Raji (cell line): ENCODE results near the gene PDE6A.

Experiments used
- POLR2A ChIP-seq: IDR thresholded peaks from 2 replicates; pipeline ENCODE4 v1.6.1; 2011; ENCODE audit warnings: low read depth, low read length, control low read depth; ENCODE audit not compliant: insufficient read depth

PDE6A gene

DNA sequence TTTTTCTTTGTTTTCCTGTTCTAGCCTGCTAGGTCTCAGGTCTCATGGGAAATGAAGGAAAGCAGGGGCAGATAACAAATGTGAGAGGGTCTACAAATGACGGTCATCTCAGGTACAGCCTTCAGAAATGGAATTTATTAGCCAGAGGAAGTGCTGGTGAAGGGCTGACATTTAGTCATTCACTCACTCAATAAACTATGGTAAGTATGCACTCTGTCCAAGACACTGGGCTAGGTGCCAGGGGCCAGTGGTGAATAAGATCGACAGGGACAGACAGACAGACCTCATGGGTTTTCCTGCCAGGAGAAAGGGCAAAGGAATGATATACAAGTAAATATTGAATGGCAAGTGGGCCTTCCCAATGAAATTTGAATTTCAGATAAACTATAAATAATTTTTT is 6.3 kb downstream of the PDE6A start:
- TF ChIP-seq POLR2A = no peak

DNA sequence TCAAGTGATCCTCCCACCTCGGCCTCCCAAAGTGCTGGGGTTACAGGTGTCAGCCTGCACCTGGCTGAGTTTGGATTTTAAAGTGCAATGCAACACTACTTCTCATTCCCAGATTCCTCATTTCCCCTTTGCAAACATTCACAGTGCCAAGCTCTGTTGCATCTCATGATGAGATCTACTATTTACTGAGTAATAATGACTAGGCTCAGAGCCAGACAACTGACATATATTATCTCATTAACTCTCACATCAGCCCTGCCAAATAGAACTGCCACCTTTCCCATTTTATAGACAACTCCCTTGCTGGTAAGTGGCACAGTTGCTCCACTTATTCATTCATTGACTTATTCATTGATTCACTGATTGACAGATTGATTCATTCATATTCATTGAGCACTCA is 7.0 kb downstream of the PDE6A start:
- TF ChIP-seq POLR2A = no peak

DNA sequence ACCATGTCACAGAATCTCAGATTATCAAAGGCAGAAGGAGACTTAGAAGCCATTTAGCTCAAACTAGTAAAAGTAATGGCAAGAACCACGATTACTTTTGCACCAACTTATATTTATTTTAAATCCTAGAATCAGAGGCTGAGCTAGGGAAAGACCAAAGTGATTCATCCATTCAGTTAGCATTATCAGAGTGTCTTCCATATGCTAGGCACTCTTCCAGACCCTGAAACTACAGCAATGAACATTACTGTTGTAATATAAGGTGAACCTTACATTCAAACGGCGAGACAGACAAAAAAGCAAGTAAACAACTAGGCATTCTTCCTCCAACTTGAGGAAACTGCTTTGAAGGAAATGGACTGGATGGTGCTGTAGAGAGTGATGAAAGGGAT is 7.9 kb downstream of the PDE6A start:
- TF ChIP-seq POLR2A = no peak

DNA sequence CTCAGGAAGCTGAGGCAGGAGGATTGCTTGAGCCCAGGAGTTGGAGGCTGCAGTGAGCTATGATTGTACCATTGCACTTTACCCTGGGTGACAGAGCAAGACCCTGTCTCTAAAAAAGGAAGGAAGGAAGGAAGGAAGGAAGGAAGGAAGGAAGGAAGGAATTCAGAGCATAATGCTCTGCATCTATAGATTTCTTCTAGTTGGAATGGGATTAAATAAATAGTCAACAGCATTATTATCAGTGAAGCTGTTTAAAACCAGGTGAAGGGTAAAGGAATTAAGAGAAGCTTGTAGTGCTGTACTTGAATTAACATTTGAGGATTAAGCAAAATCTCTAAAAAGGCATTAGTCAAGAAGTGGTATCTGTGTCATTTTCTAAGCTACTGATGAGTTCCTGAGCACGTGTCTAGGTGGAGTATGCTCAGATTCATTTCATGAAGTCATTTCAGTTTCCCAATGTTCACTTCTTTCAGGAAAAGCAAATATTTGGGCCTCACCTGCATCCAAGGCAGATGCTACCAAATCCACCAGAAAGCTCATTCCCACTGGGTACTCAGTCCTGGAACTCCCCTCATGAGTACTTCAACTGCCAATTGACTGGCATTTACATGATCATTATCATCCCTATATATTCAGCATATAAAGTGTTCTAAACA is 8.4 kb downstream of the PDE6A start:
- no peak for TF ChIP-seq POLR2A

DNA sequence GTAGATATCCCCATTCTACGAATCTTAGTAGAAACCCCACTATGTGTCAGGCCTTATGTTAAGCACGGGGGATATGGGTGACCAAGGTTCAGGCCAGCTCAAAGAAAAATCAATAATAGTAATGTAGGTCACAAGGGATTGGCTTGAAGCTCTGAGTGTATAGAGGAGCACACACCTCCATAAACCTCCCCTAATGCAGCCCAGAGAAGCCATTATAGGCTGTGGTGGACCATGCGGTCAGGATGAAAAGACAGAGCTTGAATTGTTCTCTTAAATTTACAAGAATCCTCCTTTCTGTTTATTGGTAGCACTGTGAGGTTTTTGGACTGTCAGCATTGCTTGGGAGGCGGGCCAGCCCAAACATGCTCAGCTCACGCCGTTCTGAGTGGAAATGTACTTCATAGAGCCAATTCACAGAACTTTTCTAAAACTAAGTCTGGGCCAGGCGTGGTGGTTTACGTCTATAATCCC is 9.1 kb downstream of the PDE6A start:
- no peak for TF ChIP-seq POLR2A

DNA sequence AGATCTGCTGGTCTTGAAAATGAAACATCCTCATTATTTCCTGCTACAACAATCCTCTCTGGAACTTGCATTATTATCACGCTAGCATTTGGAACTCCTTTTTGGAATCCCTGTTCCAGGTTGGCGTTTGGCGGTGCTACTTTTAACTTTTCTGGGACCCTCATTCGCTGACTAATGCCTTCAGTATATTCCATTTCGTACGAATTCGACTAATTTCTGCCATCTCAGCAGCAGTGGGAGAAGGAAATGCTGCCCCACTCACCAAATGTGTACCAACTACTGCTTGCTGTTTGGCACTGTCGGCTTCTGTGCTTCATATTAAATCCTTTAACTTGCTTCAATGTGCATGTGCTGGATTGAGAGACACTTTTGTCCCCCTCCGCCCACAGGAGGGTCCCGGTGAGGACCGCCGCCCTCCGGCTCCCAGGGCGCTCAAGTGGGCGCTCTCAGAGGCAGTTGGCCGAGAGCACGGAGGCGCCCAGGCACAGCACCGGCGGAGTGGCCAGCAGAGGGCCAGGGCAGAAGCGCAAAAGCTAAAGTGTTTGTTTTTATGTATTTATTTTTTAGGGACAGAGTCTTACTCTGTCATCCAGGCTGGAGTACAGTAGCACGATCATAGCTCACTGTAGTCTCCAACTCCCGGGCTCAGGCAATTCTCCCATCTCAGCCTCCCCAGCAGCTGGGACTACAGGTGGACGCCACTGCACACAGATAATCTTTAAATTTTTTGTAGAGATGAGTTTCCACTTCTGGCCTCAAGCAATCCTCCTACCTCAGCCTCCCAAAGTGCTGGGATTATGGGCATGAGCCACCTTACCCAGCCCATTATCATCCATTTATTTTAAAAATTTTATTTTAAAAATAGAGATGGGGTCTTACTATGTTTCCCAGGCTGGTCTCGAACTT is 11.9 kb downstream of the PDE6A start:
- TF ChIP-seq POLR2A = no peak

DNA sequence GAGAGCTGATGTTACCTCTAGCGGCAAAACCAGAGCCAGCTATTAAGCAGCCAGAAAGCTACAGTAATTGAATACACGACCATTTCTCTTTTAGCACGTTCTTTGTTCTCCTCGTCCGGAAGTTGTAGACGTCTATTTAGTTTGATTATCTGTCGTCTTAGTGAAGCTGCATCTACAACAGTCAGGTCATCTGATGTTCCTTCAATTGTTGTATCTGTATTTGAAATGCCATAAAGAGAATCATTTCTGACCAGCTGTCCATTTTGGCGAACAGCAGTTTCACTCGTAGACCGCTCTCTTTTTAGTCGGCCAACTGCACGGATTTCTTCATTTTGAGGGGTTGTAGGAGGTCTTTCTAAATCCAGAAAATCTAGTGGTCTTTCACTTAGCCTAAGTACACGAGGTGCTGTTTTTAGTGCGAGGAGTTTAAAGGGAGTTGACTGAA is 12.6 kb downstream of the PDE6A start:
- no peak for TF ChIP-seq POLR2A

DNA sequence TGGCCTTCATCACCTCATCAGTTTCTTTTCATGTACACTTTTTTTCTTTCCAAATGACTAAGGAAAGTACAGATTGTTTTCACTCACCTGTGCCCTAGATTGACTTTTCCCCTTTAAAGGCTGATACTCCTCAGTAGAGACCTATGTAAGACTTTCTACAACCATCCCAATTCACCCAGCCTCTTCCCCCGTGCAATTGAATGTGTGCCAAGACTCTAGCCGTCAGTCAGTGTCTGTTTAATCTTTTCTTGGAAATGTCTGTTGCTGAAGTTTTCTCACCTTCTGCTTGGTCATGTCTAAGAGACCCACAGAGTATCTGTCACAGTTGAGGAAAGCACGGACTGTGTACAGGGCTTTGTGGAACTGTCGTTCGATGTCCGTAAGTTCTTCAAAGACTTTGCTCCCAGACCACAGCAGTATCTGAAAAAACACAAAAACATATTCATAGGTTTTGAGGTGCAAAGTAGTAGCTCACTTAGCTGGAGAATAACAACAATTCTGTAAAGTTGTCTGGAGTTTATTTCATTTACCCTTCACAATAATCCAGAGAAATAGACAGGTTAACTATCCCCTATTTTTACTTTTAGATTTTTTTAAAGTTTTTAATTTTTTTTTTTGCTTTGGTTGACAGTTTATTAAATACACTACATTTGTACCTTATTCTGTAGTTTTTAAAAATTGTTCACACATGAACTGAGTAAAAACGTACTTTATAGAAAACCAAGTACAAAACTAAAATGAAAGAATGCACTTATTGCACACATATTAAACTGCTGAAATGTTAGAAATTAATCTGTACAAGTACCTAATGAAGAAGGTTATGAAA is 13.6 kb downstream of the PDE6A start:
- TF ChIP-seq POLR2A = no peak

DNA sequence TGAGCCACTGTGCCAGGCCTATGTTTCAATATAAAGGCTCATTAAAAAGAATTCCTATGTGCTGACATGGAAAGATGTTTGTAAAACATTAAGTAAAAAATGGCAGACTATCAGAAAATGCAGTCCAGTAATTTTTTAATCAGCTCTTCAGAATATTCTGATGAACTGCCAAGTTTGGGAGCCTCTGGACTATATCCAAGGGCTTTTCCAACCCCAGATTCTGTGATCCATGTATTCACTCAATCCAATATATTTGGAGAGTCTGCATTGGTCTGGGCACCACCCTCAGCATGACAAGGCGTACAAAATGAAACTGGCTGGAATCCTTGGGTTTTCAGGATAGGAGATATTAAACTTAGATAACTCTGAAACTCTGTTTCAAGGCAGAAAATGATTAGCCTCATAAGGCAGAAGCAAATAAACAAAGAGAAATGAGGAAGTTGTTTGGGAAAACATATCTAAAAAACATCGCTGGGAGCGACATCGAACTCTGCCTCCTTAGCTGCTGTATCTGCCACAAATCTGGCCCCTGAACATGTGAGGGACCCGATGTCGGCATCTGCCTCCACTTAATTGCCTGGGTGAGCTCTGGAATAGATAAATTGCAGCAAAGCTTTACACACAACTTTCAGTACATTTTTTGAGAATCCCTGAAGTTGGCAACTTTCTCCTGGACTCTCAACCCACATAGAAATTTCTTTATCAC is 14.4 kb downstream of the PDE6A start:
- TF ChIP-seq POLR2A = no peak

DNA sequence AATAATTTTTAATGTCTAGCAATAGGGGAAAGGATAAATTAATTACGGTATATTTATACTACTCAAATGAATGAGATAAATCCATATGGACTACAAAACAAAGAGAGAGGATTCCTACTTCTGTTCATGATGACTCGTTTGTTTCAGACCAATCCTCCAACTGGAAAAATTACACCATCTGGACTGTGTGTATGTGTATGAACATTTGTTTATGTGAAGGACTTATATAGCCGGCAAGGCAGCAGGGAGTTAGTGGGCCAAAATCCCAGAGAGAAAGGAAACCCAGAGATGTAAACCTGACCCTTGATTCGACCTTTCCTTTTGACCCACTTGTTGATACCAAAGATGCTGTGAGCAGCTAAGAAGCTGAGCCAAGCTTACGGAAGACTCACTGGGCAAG is 20.1 kb downstream of the PDE6A start:
- no peak for TF ChIP-seq POLR2A

DNA sequence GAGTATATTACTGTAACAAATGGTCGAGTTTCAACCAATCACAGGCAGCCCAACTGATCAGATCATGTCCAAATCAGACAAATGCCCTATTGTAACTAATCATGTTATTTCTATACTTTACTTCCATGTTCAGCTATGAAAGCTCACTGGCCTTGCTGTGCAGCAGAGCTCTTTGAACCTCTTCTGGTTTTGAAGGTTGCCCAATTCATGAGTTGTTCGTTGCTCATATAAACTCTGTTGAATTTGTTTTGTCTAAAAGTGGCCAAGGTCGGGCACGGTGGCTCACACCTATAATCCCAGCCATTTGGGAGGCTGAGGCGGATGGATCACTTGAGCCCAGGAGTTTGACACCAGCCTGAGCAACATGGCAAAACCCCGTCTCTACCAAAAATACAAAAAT is 21.6 kb downstream of the PDE6A start:
- TF ChIP-seq POLR2A = no peak

DNA sequence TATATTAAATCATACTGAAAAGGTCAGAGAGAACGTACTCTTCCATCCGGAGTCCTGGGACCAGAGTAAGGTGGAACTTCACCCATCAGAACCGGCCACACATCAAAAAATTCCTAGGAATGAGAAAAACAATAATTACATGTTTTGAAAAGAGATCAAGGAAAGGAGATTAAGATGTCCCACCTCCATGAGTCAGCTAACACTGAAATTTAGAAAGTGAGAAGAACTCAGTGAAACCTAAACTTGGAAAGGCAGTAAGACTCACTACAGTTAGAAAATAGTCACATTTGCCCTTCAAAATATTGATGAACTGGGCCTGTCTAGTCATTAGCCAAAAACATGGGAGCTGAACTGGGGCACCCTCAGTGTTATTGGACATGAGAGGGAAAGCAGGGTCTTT is 23.0 kb downstream of the PDE6A start:
- no peak for TF ChIP-seq POLR2A

DNA sequence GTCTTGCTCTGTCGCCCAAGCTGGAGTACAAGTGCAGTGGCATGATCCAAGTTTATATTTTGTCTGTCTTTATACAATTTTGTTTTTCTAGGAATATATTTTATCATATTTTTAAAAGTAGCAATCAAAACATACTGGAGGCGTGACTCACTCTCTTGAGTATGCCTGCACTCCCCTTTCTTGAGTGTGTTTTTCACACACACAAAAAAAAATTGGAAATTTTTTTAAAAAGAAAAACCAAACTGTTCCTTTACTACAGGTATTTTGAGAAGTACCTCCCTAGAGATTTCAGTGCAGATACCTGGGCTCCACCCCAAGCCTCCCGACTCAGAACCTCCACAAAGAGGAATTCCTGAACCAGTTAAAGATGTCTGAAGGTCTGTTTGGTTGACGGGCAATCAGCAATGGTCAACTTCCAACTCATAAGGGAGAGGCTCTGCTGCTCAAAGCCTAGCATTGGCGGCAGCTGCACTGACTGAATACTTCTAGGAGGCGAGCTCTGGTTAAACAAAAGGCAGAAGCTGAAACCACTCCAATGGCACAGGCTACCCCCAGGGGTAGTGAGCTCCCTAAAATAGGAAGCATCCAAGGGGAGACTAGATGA is 27.4 kb downstream of the PDE6A start:
- no peak for TF ChIP-seq POLR2A

DNA sequence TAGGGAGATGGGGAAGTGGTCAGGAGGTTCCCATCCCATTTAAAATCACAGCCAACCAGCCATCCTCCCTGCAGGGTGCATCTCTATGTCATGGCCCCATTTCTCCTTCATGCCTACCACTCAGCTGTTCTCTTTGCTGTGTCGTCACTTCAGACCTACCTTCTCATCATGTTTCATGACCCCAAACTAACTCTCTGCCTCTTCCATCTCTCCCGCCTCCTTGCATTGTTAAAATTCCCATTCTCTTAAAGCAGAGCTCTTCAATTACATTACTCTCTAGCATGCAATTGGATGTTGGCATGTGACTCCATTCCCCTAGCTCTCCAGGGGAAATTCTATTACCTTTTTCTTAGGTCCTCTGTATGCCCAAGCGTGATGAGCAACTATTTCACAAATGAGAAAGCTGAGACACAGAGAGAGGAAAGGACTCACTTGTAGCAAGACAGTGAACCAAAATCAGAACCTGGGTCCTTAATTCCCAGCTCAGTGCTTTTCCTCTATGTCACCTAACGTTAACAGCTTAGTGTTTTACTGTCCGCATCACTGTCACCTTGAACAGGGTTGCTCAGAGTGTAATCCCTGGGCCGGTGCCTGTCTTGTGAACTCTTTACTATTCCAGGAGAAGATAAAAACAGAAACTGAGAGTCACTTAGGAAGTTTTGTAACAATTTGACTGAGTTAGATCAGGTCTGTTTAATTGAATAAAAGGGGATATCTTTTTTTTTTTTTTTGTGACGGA is 28.1 kb downstream of the PDE6A start:
- TF ChIP-seq POLR2A = no peak
